D341Med (cell line): ENCODE results near the gene KIF3B.
"Not testable (repeated sequence)": the region's sequence is repeated elsewhere in the genome, so short reads cannot be mapped to it uniquely, and the experiment has no call there.

Experiments used
- DNase-seq: peaks from one replicate; pipeline ENCODE4 v3.0.0; 2012; ENCODE audit warnings: low spot score

Gene KIF3B

DNA sequence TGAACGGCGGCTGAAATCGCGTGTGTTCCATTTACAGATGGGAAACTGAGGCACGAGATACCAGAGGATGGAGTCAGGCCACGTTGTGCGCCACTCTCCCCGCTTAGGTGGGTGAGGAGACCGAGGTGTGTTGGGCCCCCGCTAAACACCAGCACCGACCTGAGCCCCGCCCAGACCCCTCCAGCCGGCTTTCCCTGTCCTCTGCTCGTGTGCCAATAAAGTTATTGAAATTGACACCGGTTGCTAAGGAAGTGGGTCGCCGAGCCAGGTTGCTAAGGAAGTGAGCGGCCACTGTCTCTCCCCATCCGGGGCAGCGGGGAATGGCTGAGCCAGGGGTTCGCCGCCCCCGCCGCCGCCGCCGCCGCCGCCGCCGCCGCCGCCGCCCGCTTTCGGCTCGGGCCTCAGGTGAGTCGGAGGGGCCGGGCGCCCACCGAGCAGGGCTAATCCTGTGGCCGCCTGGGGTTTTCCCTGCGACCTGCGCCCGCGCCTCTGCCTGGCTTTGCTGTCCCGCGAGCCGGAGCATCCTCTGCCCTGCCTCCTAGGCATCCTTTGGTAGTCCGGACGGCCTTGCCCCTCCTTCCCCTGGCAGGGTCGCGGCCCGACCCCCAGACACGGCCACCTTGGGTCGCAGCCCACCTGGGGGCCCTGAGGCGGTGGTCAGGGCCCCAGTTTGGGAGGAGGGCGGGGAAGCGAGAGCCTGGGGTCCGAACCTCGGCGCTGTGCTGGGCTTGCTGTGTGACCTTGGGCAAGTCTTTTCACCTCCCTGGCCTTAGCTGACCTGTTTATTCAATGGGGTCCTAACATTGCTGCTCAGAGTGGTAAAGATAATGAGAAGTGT, at the start of gene KIF3B:
Gene KIF3B, plus strand, starts transcription at position 291 of the 838 bp plus-strand sequence. CDS start 32,127 bp downstream, outside the sequence.
- peak; percentile 95 for DNase-seq

DNA sequence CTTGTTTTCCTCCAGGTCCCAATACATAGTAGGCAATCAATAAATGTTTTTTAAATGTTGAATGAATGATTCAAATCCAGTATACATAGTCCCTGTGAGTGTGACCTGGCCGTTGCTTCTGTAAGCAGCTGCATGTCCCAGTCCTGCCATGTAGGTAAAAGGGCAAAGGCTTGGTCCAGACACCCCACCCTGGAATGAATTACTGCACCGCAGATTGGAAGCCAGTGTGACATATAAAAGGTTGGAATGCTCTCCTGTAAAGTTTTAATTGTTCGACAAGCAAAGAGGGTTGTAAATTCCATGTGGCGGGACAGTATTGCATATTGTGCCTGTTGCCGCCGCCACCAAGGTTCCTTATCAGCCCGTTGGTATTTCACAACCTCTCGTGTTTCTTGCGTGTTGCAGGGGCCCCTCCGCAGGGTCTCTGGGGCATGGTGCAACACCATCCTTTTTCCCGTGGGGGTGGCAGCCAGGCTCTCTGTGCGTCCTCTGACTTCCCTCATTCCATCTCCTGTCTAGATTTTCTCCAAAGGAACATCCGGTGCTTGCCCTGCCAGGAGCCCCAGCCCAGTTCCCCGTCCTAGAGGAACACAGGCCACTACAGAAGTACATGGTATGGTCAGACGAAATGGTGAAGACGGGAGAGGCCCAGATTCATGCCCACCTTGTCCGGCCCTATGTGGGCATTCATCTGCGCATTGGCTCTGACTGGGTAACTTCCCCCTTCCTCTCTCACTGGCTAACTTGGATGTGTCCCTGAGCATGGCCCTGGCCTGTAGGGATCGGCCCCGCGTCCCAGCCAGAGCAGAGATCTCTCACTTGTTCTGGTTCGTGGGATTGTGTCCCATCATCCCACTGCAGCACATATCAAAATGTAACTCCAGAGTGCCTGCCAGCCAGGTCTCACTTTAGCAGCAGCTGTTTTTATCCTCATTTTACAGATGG, 49.4 kb upstream of the KIF3B start:
- no peak for DNase-seq

DNA sequence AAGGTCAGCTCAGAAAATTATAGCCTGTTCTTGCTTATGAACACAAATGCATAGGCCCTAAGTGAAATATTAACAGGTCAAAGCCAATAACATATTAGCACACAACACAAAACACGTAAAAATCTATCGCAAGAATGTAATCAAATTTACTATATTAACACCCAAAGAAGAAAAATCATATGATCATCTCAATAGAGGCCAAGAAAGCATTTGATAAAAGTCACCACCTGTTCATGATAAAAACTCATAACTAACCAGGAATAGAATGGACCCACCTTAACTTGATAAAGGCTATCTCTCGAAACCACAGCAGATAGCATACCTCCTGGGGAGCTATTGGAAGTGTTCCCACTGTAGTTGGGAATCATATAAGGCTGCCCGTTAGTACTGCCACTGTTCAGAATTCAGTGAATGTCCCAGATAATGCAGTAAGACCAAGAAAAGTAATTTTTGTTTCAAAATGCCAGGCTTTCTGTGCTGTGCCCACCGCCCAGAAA, 48.2 kb upstream of the KIF3B start:
- no peak for DNase-seq

DNA sequence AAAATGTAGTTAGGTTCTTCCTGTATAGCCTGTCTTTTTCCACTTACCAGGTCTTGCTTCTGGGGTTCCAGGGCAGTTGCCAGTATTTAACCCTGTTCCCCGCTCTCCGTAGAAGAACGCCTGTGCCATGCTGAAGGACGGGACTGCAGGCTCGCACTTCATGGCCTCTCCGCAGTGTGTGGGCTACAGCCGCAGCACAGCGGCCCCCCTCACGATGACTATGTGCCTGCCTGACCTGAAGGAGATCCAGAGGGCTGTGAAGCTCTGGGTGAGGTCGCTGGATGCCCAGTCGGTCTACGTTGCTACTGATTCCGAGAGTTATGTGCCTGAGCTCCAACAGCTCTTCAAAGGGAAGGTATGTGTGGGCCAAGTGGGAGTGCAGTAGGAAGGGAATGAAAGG, 46.7 kb upstream of the KIF3B start:
- DNase-seq = no peak

DNA sequence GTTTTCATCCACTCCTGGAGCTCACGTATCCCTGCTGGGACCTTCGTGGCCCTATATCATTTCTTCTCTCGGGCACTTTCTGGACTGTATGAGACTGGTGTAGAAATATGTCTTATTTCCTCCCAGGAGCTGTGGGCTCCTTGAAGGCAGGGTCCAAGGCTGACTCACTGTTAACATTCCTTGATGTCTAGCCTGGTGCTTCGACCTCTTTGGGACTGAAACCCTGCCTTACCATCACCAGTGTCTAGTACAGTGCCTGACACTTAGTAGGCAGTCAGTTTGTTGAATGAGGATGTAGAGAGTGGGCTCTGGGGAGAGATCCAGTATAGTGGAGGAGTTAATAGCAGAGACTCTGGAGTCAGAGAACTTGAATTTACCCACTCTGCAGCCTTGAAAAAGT, 46.2 kb upstream of the KIF3B start:
- DNase-seq = no peak

DNA sequence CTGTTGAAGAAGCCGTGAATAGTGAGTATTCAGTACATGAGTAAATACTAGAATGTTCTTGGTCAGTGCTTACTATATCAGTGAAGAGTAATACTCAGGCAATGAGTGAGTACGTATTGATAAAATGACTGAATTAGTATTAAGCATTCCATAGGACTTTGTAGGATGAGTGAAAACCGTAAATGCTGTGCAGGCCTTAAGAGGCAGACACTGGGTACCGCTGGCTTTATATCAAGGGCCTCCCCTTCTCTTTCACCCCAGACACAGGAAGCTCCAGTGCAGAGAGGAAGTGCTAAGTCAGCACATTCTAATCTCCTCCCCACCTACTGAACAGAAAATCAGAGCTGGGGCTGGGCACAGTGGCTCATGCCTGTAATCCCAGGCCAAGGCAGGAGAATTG, 45.6 kb upstream of the KIF3B start:
- DNase-seq = no peak

DNA sequence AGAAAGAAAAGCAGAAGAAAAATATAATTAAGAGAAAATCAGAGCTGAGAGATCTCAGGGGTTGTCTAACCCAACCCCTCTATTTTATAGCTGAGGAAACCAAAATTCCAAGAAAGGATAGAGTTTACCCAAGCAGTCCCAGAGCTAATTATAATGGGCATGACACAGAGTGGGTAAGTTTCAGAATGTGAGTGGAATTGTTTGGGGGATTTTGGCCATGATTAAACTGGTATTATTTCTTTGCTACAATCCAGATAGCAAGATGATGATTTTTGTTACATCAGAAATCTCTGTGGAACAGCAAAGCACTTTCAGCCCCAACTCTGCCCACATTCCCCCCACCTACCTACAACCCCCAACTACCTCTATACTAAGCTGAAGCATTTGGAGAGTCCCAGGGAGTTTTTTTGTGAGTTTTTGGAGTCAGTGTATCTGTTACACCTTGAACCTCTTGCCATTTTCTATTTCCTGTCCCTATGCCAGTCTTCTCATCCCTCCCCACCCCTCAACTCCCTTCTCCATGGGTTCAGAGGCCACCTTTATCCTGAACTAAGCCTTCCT, 45.0 kb upstream of the KIF3B start:
- no peak for DNase-seq

DNA sequence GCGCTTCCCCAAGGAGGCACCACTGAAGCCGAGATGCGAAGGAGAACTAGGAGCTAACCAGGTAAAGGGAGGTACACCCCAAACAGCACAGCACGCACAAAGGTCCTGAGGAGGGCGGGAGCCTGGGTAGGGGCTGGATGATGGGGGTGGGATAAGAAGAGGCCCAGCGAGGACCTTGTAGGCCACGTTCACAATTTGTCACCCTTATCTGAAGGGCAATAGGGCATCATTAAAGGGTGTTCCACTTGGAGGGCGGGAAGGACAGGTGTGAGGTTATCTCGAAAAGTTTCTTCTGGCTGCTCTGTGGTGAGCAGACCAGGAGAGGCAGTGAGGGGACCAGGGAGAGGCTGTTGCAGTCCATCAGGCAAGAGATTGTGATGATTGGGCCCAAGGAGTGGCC, 44.2 kb upstream of the KIF3B start:
- no peak for DNase-seq

DNA sequence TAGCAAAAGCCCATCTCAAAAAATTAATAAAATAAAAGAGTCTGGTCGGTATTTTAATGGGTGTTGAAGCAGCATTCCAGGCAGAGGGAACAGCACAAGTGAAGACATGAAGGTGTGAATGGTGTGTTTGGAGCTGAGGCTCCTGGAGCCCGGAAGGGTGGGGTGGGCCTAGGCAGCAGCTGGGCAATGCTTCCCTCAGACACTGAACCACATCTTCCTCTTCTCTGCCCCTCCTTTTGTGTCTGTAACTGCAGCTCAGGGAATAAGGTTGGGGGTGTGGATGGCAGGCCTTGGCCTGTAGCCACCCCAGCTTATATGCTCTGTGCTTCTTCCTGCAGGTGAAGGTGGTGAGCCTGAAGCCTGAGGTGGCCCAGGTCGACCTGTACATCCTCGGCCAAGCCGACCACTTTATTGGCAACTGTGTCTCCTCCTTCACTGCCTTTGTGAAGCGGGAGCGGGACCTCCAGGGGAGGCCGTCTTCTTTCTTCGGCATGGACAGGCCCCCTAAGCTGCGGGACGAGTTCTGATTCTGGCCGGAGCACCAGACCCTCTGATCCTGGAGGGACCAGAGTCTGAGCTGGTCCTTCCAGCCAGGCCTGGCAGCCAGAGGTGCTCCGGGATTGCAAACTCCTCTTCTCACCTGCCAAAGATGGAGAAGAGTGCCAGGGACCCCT, 43.2 kb upstream of the KIF3B start:
- no peak for DNase-seq

DNA sequence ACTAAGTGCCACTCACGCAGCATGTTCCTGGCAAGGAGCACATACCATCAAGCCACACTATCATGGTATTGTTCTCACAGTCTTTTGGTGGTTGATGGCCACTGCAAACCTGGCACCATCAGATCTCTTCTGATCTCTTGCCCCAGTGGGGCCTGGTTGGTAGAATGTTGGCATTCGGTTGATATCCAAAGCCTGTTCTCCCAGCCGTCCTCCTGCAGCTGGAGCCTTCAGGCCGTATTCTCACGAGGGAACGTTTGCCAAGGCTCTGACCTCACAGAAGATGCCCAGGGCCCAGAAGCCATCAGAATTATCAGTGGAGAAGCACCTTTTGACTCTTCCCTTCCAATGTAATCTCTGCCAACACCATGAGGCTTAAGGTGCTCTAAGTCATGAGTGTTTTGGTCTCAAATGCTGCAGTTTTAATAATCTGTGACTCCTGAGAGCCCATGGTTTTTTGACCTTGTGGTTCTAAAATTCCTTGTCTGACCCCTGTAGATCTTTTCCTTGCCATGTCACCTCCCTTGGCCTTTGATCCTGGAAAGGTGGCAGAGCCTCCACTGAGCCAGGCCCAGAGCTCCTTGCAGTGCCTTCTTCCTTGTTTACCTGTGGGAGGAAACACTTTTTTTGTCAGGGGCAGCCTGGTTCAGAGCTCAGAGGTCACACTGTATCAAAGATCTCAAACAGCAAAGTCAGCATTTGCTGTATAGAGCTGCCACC, 42.0 kb upstream of the KIF3B start:
- DNase-seq = no peak

DNA sequence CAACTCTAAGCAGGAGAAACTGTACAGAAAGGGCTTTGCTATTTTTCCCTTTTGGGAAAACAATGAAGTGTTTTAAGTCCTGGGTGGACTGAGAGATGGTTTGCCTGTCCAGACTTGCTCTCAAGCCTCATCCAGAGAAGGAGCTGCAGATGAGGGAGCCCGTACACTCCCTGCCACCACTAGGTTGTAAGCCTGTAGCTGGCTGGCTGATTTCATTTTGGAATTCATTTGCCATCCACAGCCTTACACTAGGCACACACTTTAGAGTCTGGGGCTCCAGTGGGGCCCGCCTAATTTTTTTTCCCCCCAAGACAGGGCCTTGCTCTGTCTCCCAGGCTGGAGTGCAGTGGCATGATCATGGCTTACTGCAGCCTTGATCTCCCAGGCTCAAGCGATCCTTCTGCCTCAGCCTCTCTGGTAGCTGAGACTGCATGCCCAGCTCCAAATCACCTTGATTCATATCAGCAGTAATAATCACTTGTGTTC, 41.4 kb upstream of the KIF3B start:
- DNase-seq = no peak

DNA sequence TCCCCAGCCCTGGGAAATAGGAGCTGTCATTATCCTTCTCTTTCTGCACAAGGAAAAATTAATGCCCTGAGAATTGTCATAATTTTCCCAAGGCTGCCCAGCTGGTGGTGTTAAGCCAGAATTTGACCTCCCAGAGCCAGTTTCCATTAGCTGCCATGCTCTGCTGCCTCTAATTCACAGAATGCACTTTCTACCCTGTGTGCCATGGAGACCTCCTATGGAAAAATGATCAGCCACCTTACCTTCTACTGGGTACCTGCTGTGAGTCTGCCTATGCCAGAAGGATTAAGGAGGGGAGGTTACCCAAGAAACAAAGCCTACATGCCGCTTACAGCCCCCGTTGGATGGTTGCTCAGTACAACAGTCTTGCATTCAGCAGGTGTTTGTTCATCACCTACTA, 40.6 kb upstream of the KIF3B start:
- no peak for DNase-seq

DNA sequence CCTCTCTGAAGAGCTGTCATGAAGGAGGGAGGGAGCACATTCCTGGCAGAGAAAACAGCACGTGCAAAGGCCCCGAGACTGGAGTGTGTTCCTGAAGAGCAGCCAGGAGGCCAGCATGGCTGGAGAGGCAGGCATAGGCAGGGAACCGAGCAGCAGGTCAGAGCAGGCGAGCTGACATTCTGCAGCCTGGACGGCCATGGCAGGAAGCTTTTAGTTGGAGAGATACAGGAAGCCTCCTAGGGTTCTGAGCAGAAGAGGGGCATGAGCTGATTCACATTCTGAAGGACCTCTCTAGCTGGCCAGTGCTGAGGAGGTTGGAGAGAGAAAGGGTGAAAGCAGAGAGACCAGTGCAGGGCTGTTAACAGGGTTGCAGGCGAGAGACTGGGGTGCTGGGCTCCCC, 40.0 kb upstream of the KIF3B start:
- DNase-seq = no peak

DNA sequence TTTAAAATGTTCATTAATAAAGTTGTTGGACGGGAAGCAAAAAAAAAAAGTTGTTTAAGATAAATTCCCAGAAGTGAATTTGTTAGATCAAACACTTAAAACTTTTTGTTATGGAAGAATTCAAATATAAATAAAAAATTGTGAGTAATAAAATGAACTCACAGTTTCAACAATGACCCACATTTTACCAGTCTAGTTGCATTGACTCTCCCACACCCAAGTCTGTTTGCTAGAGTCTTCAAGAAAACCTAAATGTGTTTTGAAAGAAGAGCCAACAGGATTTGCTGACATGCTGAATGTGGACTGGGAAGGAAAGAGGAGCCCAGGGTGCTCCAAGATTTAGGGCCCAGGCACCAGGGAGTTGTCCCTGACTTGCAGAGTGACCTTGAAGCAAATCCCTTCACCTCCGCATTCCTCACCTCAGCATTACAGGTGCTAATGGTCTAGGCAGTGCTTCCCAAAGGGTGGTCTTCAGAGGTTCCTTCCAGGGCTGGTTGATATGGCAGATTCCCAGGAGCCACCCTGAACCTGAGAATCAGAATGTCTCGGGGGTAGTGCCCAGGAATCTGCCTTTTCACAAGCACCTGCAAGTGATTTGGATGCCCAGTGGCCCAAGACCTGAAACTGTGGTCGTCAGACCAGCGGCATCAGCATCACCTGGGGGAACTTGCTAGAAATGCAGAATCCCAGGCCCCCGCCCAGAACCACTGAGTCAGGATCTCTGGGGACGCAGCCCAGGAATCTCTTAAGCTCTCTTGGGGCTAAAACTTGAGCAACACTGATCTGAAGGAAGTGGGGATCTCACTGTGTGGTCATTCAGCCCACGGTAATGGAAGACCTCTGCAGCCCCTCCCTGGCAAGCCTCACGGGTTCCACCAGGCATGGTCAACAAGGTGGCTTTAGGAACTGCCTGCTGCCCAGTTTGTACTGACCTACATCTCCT, 38.7 kb upstream of the KIF3B start:
- no peak for DNase-seq

DNA sequence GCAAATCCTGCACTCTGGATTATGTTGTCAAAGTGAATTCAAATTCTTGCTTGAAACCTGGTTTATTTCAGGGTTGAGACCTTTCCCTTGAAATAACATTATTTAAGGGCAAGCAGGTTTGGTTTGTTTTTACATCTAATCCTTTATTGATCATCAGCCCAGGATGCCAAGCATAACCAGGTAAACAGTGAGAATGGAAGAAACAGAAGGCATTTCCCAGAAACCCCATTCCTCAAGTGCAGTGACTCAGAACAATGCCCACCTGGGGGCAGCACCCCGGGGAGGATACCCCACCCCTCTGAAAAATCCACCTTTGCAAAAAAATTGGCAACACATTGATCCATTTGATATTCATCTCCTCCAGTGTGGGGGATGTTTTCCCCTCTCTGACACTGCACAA, 37.2 kb upstream of the KIF3B start:
- peak; percentile 49 for DNase-seq

DNA sequence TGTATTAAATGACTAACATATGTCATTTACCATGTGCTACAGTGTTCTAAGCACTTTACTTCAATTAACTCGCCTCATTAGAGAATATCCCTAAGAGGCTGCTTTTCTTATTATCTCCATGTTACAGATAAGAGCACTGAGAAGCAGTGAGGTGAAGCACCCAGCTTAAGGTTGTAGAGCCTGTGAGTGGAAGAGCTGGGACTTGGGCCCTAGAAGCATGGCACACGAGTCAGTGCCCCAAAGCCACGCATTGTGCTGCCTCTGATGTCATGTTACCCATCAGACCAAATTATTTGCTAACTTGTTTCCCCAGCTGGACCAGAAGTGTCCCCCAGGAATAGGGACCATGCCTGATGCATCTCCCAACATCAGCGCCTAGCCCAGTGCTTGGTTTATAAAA, 35.6 kb upstream of the KIF3B start:
- DNase-seq = peak; percentile 47

DNA sequence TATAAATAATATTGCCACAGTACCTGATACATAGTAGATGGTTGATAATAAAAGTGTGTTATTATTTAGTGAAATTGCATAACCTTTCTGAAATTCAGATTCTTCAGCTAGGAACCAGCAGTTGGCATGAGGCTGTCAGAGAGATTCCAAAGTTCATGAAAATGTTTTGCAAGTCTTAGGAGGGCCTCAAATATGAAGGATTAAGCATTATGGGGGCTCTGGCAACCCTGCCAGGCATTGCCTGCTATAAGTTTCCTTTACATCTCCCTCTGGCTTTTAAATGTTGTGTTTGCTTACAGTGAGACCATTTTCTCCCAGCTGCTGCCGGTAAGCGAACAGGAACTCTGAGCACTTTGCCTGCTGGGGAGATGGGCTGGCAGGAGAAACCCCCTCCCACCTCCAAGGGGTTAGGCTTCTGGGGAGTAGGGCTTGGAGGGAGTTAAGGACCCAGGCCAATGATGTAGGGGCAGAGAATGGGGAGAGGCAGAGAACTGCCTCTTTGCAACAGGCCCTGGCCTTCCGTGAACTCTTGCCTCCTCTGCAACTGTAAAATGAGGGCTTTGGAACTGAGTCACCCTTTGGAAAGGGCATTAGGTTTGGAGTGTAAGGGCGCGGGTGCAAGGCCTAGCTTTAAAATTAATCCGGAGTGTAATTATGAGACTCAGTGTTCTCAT, 33.2 kb upstream of the KIF3B start:
- DNase-seq = no peak

DNA sequence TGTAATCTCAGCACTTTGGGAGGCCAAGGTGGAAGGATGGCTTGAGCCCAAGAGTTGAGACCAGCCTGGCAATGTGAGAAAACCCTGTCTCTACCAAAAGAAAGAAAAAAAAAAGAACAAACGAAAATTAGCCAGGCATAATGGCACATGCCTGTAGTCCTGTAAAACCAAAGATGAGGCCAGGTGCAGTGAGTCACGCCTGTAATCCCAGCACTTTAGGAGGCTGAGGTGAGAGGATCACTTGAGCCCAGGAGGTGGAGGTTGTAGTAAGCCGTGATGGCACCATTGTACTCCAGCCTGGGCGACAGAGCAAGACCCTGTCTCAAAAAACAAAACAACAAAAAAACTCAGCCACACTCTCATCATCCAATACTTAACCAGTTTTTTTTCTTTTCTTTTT, 32.5 kb upstream of the KIF3B start:
- DNase-seq = no peak

DNA sequence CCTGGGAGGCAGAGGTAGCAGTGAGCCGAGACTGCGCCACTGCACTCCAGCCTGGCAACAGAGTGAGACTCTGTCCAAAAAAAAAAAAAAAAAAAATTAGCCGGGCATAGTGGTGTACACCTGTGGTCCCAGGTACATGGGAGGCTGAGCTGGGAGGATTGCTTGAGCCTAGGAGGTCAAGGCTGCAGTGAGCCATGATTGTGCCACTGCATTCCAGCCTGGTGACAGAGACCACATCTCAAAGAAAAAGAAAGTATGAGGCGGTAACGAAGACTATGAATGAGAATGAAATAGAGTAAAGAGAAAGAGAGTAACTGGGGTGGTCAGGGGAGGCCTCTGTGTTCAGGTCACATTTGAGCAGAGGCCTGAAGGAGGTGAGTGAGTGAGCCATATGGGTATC, 31.2 kb upstream of the KIF3B start:
- DNase-seq = not testable (repeated sequence)
